Measurements from ENCODE around the gene PLS1. TPM values are rescaled to one million over a fixed set of nuclear protein-coding genes. Genes with fewer than 3 reads are reported as not detected.
"Not testable (repeated sequence)": the region's sequence is repeated elsewhere in the genome, so short reads cannot be mapped to it uniquely, and the experiment has no call there.

PLS1 gene
- total and polyA plus RNA-seq, 9 donors, result 0.27 to 5.0 (median 0.57) TPM

DNA sequence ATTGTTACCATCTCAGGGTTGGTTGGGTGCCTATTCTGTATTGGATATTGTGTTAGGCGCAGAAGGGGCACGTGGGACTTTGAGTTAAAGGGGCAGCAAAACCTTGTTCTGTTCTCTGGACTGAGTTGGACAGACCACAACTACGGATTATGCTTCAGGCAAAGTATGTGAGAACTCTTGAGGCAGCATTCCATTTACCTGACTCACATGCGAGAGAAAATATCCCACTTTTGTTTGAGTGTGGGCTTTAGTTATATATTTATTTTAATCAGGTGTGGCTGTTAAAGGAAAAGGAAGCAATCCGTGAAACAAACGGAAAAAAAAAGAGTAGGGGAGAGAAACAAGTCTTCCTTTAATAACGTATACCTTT lies 627 bp upstream of the PLS1 start:
- Histone ChIP-seq H3K4me3 (ENCODE audit: low read length) (peak overlapping the region; percentile 66), H3K4me1 (ENCODE audit: control insufficient read depth, insufficient read depth, low read length) (peaks cover 14% of the 10 kb centered on the region), H3K9me3 (replicated peaks; ENCODE audit: control insufficient read depth, low read depth, low read length) (no peaks in the 10 kb centered on the region), H3K27me3 (ENCODE audit: control insufficient read depth, insufficient read depth, low read length) (peaks cover 18% of the 10 kb centered on the region), H3K27ac (ENCODE audit: low read length) (no peak overlapping the region), H3K36me3 (ENCODE audit: control insufficient read depth, insufficient read depth, low read length) (no peaks in the 10 kb centered on the region)
- 58% methylated on average over 2 of the region's 7 CpGs for WGBS (ENCODE audit: insufficient coverage)
- peak; percentile 3 for DNase-seq

DNA sequence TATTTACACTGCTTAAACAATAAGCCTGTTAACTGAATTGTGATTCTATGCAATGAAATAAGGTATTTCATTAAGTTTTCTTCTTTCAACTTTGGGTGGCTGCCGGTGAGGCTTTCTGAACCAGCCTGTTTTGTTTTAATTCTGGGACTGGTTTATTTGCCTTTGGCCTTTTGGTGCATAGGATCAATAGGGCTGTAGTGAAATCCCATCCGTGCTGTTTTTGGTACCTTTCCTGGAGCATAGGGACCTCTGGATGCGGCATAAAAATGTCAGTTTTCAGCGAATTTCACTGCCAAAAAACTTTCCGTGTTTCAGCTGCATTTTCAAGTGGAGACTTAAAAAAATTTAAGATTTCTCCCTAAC lies 514 bp downstream of the PLS1 start:
- Histone ChIP-seq H3K27ac (ENCODE audit: low read length) (no peak overlapping the region), H3K4me3 (ENCODE audit: low read length) (peak overlapping the region; percentile 66), H3K36me3 (ENCODE audit: control insufficient read depth, insufficient read depth, low read length) (no peaks in the 10 kb centered on the region), H3K4me1 (ENCODE audit: control insufficient read depth, insufficient read depth, low read length) (peaks cover 14% of the 10 kb centered on the region), H3K9me3 (replicated peaks; ENCODE audit: control insufficient read depth, low read depth, low read length) (no peaks in the 10 kb centered on the region), H3K27me3 (ENCODE audit: control insufficient read depth, insufficient read depth, low read length) (peaks cover 18% of the 10 kb centered on the region)
- WGBS (ENCODE audit: insufficient coverage), result 0% methylated on average over 1 of the region's 5 CpGs
- DNase-seq, result no peak

GRCh38 chr3:142597906-142598305 lies 1.7 kb downstream of the PLS1 start:
- H3K27me3 ChIP-seq (ENCODE audit: control insufficient read depth, insufficient read depth, low read length), result peaks cover 18% of the 10 kb centered on the region
- WGBS (ENCODE audit: insufficient coverage), result 73% methylated on average over 2 of the region's 3 CpGs
- no peak overlapping the region for H3K27ac ChIP-seq (ENCODE audit: low read length)
- H3K4me3 ChIP-seq (ENCODE audit: low read length), result no peak overlapping the region
- H3K4me1 ChIP-seq (ENCODE audit: control insufficient read depth, insufficient read depth, low read length), result peaks cover 14% of the 10 kb centered on the region
- no peaks in the 10 kb centered on the region for H3K9me3 ChIP-seq (replicated peaks; ENCODE audit: control insufficient read depth, low read depth, low read length)
- H3K36me3 ChIP-seq (ENCODE audit: control insufficient read depth, insufficient read depth, low read length), result no peaks in the 10 kb centered on the region
- DNase-seq, result no peak

GRCh38 chr3:142601713-142602112 lies 5.5 kb downstream of the PLS1 start:
- no peaks in the 10 kb centered on the region for H3K36me3 ChIP-seq (ENCODE audit: control insufficient read depth, insufficient read depth, low read length)
- H3K4me3 ChIP-seq (ENCODE audit: low read length), result no peak overlapping the region
- no peaks in the 10 kb centered on the region for H3K9me3 ChIP-seq (replicated peaks; ENCODE audit: control insufficient read depth, low read depth, low read length)
- DNase-seq, result no peak
- peaks cover 7% of the 10 kb centered on the region for H3K27me3 ChIP-seq (ENCODE audit: control insufficient read depth, insufficient read depth, low read length)
- no peak overlapping the region for H3K27ac ChIP-seq (ENCODE audit: low read length)
- peaks cover 1% of the 10 kb centered on the region for H3K4me1 ChIP-seq (ENCODE audit: control insufficient read depth, insufficient read depth, low read length)
- WGBS (ENCODE audit: insufficient coverage), result 82% methylated on average over 3 of the region's 4 CpGs

- Histone ChIP-seq H3K36me3 (ENCODE audit: control insufficient read depth, insufficient read depth, low read length) (no peaks in the 10 kb centered on the region), H3K27ac (ENCODE audit: low read length) (no peak overlapping the region), H3K4me1 (ENCODE audit: control insufficient read depth, insufficient read depth, low read length) (no peaks in the 10 kb centered on the region), H3K4me3 (ENCODE audit: low read length) (no peak overlapping the region), H3K27me3 (ENCODE audit: control insufficient read depth, insufficient read depth, low read length) (peaks cover 1% of the 10 kb centered on the region), H3K9me3 (replicated peaks; ENCODE audit: control insufficient read depth, low read depth, low read length) (no peaks in the 10 kb centered on the region)
- 90% methylated on average over 5 of the region's 13 CpGs for WGBS (ENCODE audit: insufficient coverage)
- DNase-seq, result no peak
Measured at GRCh38 chr3:142602619-142603385, 6.6 kb downstream of the PLS1 start.

DNA sequence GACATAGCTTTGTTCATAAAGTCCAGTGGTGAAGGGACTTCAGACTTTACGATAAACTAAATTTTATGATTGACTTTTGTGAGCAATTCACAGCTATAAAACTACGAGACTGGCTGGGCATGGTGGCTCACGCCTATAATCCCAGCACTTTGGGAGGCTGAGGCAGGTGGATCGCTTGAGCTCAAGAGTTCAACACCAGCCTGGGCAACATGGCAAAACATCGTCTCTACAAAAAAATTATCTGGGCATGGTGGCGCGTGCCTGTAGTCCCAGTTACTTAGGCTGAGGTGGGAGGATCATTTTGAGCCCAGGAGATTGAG lies 7.2 kb downstream of the PLS1 start:
- DNase-seq; H3K27ac ChIP-seq (ENCODE audit: low read length); H3K36me3 ChIP-seq (ENCODE audit: control insufficient read depth, insufficient read depth, low read length); H3K27me3 ChIP-seq (ENCODE audit: control insufficient read depth, insufficient read depth, low read length); H3K4me1 ChIP-seq (ENCODE audit: control insufficient read depth, insufficient read depth, low read length); H3K4me3 ChIP-seq (ENCODE audit: low read length); H3K9me3 ChIP-seq (replicated peaks; ENCODE audit: control insufficient read depth, low read depth, low read length): not testable (repeated sequence)
- 89% methylated on average over 4 of the region's 7 CpGs for WGBS (ENCODE audit: insufficient coverage)

- no peaks in the 10 kb centered on the region for H3K4me1 ChIP-seq (ENCODE audit: control insufficient read depth, insufficient read depth, low read length)
- no peaks in the 10 kb centered on the region for H3K36me3 ChIP-seq (ENCODE audit: control insufficient read depth, insufficient read depth, low read length)
- H3K27me3 ChIP-seq (ENCODE audit: control insufficient read depth, insufficient read depth, low read length), result no peaks in the 10 kb centered on the region
- no peak overlapping the region for H3K27ac ChIP-seq (ENCODE audit: low read length)
- H3K9me3 ChIP-seq (replicated peaks; ENCODE audit: control insufficient read depth, low read depth, low read length), result no peaks in the 10 kb centered on the region
- H3K4me3 ChIP-seq (ENCODE audit: low read length), result no peak overlapping the region
- DNase-seq, result no peak
Measured at GRCh38 chr3:142604940-142605339, 8.7 kb downstream of the PLS1 start.

- H3K9me3 ChIP-seq (replicated peaks; ENCODE audit: control insufficient read depth, low read depth, low read length), result no peaks in the 10 kb centered on the region
- no peak overlapping the region for H3K4me3 ChIP-seq (ENCODE audit: low read length)
- no peaks in the 10 kb centered on the region for H3K36me3 ChIP-seq (ENCODE audit: control insufficient read depth, insufficient read depth, low read length)
- no peak for DNase-seq
- H3K27me3 ChIP-seq (ENCODE audit: control insufficient read depth, insufficient read depth, low read length), result no peaks in the 10 kb centered on the region
- no peaks in the 10 kb centered on the region for H3K4me1 ChIP-seq (ENCODE audit: control insufficient read depth, insufficient read depth, low read length)
- no peak overlapping the region for H3K27ac ChIP-seq (ENCODE audit: low read length)
- 20% methylated on average over 1 of the region's 1 CpG for WGBS (ENCODE audit: insufficient coverage)
Measured at GRCh38 chr3:142608631-142609030, 12.4 kb downstream of the PLS1 start.

- H3K27me3 ChIP-seq (ENCODE audit: control insufficient read depth, insufficient read depth, low read length), result no peaks in the 10 kb centered on the region
- H3K4me3 ChIP-seq (ENCODE audit: low read length), result no peak overlapping the region
- H3K27ac ChIP-seq (ENCODE audit: low read length), result no peak overlapping the region
- no peaks in the 10 kb centered on the region for H3K36me3 ChIP-seq (ENCODE audit: control insufficient read depth, insufficient read depth, low read length)
- no peaks in the 10 kb centered on the region for H3K9me3 ChIP-seq (replicated peaks; ENCODE audit: control insufficient read depth, low read depth, low read length)
- DNase-seq, result no peak
- 60% methylated on average over 1 of the region's 1 CpG for WGBS (ENCODE audit: insufficient coverage)
- H3K4me1 ChIP-seq (ENCODE audit: control insufficient read depth, insufficient read depth, low read length), result no peaks in the 10 kb centered on the region
Measured at GRCh38 chr3:142609136-142609535, 12.9 kb downstream of the PLS1 start.

DNA sequence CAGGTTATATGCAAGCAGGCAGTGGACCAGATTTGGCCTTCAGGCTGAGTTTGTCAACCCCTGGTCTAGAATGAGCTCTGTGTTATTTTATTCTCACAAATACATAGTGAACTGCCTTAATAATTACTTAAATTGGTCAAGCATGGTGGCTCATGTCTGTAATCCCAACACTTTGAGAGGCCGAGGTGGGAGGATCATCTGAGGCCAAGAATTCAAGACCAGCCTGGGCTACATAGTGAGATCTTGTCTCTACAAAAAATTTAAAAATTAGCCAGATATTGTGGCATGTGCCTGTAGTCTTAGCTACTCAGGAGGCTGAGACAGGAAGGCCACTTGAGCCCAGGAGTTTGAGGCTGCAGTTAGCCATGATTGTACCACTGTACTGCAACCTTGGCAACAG lies 15.0 kb downstream of the PLS1 start:
- Histone ChIP-seq H3K4me1 (ENCODE audit: control insufficient read depth, insufficient read depth, low read length) (no peaks in the 10 kb centered on the region), H3K9me3 (replicated peaks; ENCODE audit: control insufficient read depth, low read depth, low read length) (no peaks in the 10 kb centered on the region), H3K36me3 (ENCODE audit: control insufficient read depth, insufficient read depth, low read length) (no peaks in the 10 kb centered on the region), H3K4me3 (ENCODE audit: low read length) (no peak overlapping the region), H3K27me3 (ENCODE audit: control insufficient read depth, insufficient read depth, low read length) (no peaks in the 10 kb centered on the region), H3K27ac (ENCODE audit: low read length) (no peak overlapping the region)
- no peak for DNase-seq
- no CpG with 5 or more reads among the region's 1 CpG for WGBS (ENCODE audit: insufficient coverage)

DNA sequence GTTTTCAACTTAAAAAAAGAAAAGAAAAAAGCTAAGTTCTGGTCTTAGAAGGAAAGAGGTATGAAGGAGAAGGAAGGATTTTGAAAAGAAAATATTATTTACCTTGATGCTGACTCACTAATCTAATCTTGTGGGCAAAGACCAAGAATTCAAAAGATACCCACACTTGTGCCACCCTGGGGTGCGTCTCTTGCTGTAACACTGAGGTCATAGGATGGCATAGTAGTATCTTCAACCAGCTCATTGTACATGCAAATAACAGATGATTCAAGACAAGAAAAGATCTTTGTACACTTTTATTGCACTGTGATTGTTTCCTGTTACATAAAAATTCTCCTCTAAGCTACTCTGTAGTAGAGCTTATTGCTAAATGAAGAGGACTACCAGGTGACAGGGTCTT lies 17.3 kb downstream of the PLS1 start:
- WGBS (ENCODE audit: insufficient coverage), result no CpG with 5 or more reads among the region's 1 CpG
- H3K4me1 ChIP-seq (ENCODE audit: control insufficient read depth, insufficient read depth, low read length), result no peaks in the 10 kb centered on the region
- H3K9me3 ChIP-seq (replicated peaks; ENCODE audit: control insufficient read depth, low read depth, low read length), result no peaks in the 10 kb centered on the region
- no peaks in the 10 kb centered on the region for H3K36me3 ChIP-seq (ENCODE audit: control insufficient read depth, insufficient read depth, low read length)
- no peaks in the 10 kb centered on the region for H3K27me3 ChIP-seq (ENCODE audit: control insufficient read depth, insufficient read depth, low read length)
- no peak overlapping the region for H3K27ac ChIP-seq (ENCODE audit: low read length)
- no peak for DNase-seq
- no peak overlapping the region for H3K4me3 ChIP-seq (ENCODE audit: low read length)

Measured in muscle of leg (tissue), 11 donors.